ENCODE measurements around the gene IL20RB.

IL20RB gene

GRCh38 chr3:136957751-136958288 is at the start of gene IL20RB:
Gene IL20RB, plus strand, starts transcription at chr3:136957983. Its CDS starts 131 bp downstream, at chr3:136958114.
- DNase-seq (ENCODE audit: low spot score): peak; percentile 58

- no peak for DNase-seq (ENCODE audit: low spot score)
Observed at GRCh38 chr3:136908297-136908696, 49.5 kb upstream of the IL20RB start.

- no peak for DNase-seq (ENCODE audit: low spot score)
Observed at GRCh38 chr3:136909187-136909586, 48.6 kb upstream of the IL20RB start.

DNA sequence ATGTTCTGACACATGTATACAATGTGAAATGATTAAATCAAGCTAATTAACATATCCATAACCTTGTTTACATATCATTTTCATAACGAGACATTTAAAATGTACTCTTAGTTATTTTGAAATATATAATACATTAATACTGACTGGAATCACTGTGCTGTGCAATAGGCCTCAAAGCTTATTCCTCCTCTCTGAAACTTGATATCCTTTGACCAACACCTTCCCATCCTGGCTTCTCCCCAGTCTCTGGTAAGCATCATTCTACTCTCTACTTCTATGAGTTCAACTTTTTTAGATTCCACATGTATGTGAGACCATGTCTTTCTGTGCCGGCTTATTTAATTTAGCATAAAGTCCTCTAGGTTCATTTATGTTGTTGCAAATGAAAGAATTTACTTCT is 47.1 kb upstream of the IL20RB start:
- no peak for DNase-seq (ENCODE audit: low spot score)

GRCh38 chr3:136913168-136913567 is 44.6 kb upstream of the IL20RB start:
- DNase-seq (ENCODE audit: low spot score): no peak

- DNase-seq (ENCODE audit: low spot score): no peak
Observed at GRCh38 chr3:136914739-136915138, 43.0 kb upstream of the IL20RB start.

- no peak for DNase-seq (ENCODE audit: low spot score)
Observed at GRCh38 chr3:136916223-136916622, 41.6 kb upstream of the IL20RB start.

- DNase-seq (ENCODE audit: low spot score): no peak
Observed at GRCh38 chr3:136919799-136920580, 37.8 kb upstream of the IL20RB start.

DNA sequence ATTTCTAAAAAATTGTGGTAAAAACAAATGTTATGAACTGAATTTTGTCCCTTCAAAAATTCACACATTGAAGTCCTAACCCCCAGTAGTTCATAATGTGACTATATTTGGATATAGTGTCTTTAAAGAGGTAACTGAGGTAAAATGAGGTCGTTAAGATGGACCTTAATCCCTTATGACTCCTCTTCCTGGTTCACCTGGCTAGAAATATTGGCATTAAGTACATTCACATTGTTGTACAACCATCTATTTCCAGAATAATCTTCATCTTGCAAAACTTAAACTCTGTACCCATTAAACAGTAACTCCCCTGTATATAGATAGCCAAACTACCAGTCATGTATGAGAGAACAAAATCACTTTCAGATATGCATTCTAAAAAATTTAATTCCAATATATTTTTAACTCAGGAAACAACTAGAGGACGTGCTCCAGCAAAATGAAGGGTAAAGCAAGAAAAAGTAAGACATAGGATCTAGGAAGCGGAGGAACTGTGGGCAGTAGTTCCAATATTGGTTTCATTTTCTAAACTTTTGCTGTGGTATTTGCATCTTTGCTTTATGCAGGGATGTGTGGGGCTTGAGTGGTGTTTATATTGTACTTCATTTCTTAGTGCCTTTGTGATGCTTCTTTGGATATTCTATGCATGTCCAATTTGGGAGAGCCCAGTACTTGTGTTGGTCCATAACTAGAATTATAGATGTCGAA is 36.7 kb upstream of the IL20RB start:
- no peak for DNase-seq (ENCODE audit: low spot score)

- DNase-seq (ENCODE audit: low spot score): peak; percentile 10
Observed at GRCh38 chr3:136925425-136926190, 32.2 kb upstream of the IL20RB start.

GRCh38 chr3:136928240-136928639 is 29.5 kb upstream of the IL20RB start:
- no peak for DNase-seq (ENCODE audit: low spot score)

GRCh38 chr3:136929977-136930670 is 27.7 kb upstream of the IL20RB start:
- DNase-seq (ENCODE audit: low spot score): peak; percentile 48

- no peak for DNase-seq (ENCODE audit: low spot score)
Observed at GRCh38 chr3:136931606-136932005, 26.2 kb upstream of the IL20RB start.

DNA sequence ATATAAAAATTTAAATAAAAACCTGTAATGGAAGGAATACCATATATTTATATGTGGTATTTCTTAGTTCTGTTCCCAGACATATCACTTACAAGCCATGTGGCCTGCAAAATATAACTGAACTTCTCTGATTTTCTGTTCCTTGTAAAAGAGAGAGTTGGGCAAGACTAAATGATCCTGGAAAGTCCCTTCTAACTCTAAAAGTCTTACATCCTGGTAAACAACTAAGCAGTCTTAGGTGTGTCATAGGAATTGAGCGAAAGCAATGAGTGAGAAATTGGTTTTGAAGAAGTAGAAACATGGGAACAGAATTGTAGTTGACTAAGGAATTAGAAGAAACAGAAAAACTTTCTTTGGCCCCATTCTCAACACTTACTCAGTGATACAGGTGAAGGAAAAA is 25.3 kb upstream of the IL20RB start:
- no peak for DNase-seq (ENCODE audit: low spot score)

DNA sequence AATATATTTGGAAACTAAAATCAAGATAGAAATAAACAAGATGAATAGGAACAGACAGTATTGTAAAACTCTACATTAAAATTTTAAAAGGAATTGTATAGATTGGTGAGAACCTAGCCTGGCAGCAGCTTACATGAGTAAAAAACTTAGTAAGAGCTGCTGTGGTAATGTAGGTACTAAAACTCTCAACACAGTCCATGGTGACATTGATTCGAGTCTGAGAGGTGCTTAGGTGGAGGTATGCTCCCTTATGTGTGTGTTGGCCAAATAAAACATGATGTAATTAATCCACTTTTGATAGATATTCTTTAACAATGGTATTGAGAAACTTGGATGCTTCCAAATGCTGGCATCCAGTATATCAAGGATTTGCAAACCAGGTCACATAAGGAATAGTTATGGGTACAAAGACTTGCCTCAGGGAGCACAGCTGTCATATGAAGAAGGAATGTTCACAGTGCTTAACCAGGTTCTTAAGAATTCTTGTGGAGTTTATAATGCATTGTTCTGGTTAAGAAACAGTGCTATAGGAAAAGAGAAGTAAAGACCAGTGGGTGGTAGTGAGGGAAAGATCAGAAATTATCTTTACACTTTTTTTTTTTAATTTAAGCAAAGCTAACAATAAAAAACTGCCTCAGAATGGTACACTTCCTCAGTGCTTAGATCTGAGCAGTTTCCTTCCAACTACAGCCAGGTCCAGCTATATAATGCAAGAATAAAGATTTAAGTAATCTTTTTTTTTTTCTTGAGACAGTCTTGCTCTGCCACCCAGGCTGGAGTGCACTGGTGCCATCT is 24.6 kb upstream of the IL20RB start:
- no peak for DNase-seq (ENCODE audit: low spot score)

- DNase-seq (ENCODE audit: low spot score): no peak
Observed at GRCh38 chr3:136937175-136937574, 20.6 kb upstream of the IL20RB start.

GRCh38 chr3:136937851-136938250 is 19.9 kb upstream of the IL20RB start:
- DNase-seq (ENCODE audit: low spot score): no peak

DNA sequence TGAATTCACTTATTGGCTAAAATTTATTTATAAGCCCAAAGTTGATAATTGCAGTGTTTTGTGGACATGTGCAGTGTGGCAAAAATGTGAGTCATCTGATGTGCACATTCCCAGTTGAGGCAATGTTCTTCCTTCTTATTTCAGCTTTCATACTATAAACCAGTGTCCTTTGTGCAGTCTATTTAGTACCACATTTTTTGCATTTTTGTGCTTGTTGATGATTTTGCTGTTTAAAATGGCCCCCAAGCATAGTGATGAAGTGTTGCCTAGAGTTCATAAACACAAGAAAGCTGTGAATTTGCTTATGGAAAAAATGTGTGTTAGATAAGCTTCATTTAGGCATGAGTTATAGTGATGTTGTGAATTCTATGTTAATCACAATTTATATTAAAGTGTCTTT is 19.4 kb upstream of the IL20RB start:
- peak; percentile 58 for DNase-seq (ENCODE audit: low spot score)

GRCh38 chr3:136939489-136939888 is 18.3 kb upstream of the IL20RB start:
- DNase-seq (ENCODE audit: low spot score): no peak

- no peak for DNase-seq (ENCODE audit: low spot score)
Observed at GRCh38 chr3:136942803-136943202, 15.0 kb upstream of the IL20RB start.

- DNase-seq (ENCODE audit: low spot score): no peak
Observed at GRCh38 chr3:136943436-136943835, 14.3 kb upstream of the IL20RB start.

All from AG08395 (cell line).